Stimulated activated CD8-positive, alpha-beta memory T cell treated with anti-CD3 and anti-CD28 coated beads, Interleukin-12 subunit alpha, Interleukin-12 subunit beta, amount 100 ng/mL, for 24 hours (primary cell): Measurements from ENCODE around the gene PCDHGA12.
"Not testable (repeated sequence)": the region's sequence is repeated elsewhere in the genome, so short reads cannot be mapped to it uniquely, and the experiment has no call there.

Experiments used
- DNase-seq: peaks from one replicate; pipeline ENCODE4 v3.0.0-alpha.2; 2020; ENCODE audit errors: extremely low read depth

PCDHGA12 gene

GRCh38 chr5:141430332-141431113, at the start of gene PCDHGA12:
Gene PCDHGA12, plus strand, starts transcription at chr5:141430507. Its CDS starts 253 bp downstream, at chr5:141430760.
- DNase-seq = no peak

- no peak for DNase-seq
Observed at GRCh38 chr5:141382469-141383294, 47.6 kb upstream of the PCDHGA12 start, which contains the start of gene PCDHGA7. Gene PCDHGA7, plus strand, starts transcription at chr5:141382742. Its CDS starts 158 bp downstream, at chr5:141382900.

GRCh38 chr5:141383345-141383744, 47.0 kb upstream of the PCDHGA12 start:
- DNase-seq = no peak

- DNase-seq = no peak
Observed at GRCh38 chr5:141384471-141385267, 45.6 kb upstream of the PCDHGA12 start.

- DNase-seq = not testable (repeated sequence)
Observed at GRCh38 chr5:141387557-141388311, 42.6 kb upstream of the PCDHGA12 start, which contains the start of gene PCDHGB4. Gene PCDHGB4, plus strand, starts transcription at chr5:141387698. Its CDS starts 187 bp downstream, at chr5:141387885.

- DNase-seq = no peak
Observed at GRCh38 chr5:141388661-141389060, 41.6 kb upstream of the PCDHGA12 start.

- no peak for DNase-seq
Observed at GRCh38 chr5:141389153-141390042, 40.9 kb upstream of the PCDHGA12 start.

GRCh38 chr5:141392429-141393198, 37.7 kb upstream of the PCDHGA12 start, which contains the start of gene PCDHGA8:
Gene PCDHGA8, plus strand, starts transcription at chr5:141392633. Its CDS starts 181 bp downstream, at chr5:141392814.
- DNase-seq = no peak

GRCh38 chr5:141393267-141393666, 37.0 kb upstream of the PCDHGA12 start:
- no peak for DNase-seq

GRCh38 chr5:141394401-141395187, 35.7 kb upstream of the PCDHGA12 start:
- not testable (repeated sequence) for DNase-seq

- DNase-seq = not testable (repeated sequence)
Observed at GRCh38 chr5:141397756-141398551, 32.4 kb upstream of the PCDHGA12 start, which contains the start of gene PCDHGB5. Gene PCDHGB5, plus strand, starts transcription at chr5:141397947. Its CDS starts 181 bp downstream, at chr5:141398128.

GRCh38 chr5:141398608-141399007, 31.7 kb upstream of the PCDHGA12 start:
- DNase-seq = no peak

GRCh38 chr5:141399555-141400258, 30.6 kb upstream of the PCDHGA12 start:
- no peak for DNase-seq

GRCh38 chr5:141402553-141403243, 27.6 kb upstream of the PCDHGA12 start, which contains the start of gene PCDHGA9:
Gene PCDHGA9, plus strand, starts transcription at chr5:141402778. Its CDS starts 175 bp downstream, at chr5:141402953.
- DNase-seq = no peak

GRCh38 chr5:141403387-141403786, 26.9 kb upstream of the PCDHGA12 start:
- no peak for DNase-seq
